HepG2 (cell line): ENCODE measurements around the gene CACNA2D3. TPM values are rescaled to one million over a fixed set of nuclear protein-coding genes. Genes with fewer than 3 reads are reported as not detected.

Source experiments
- ATAC-seq: fragments of 200-7000 bp; cut with Tn5 transposase; 3 replicates; pipeline ENCODE4 v1.9.1; 2020; ENCODE audit warnings: mild to moderate bottlenecking, moderate library complexity
- BruUV-seq: library from RNA; stranded (reverse); fragments of 400-500 nt; replicated peaks from 2 replicates; lab custom pipeline; 2021; lab: Mats Ljungman, UMichigan
- CTCF ChIA-PET: fragments of 300-600 bp; formaldehyde crosslinking; extraction: SDS; loops from one replicate; lab custom pipeline; 2021; ENCODE audit warnings: low total read pairs, inconsistent platforms, low intra/inter-chr PET ratio; lab: Yijun Ruan, JAX
- POLR2A ChIA-PET: fragments of 350-600 bp; sonication (Branson Sonifier 250); formaldehyde crosslinking; loops from one replicate; lab custom pipeline; 2020; ENCODE audit warnings: antibody characterized with exemption, inconsistent platforms; lab: Yijun Ruan, JAX
- DNase-seq: peaks from one replicate; pipeline ENCODE4 v3.0.0-alpha.2; 2015; ENCODE audit warnings: low spot score
- FAIRE-seq: peaks from 3 replicates; lab custom pipeline; 2011; peaks lifted over from hg19 to GRCh38; lab: Jason Lieb, UNC
- H2AFZ ChIP-seq: one replicate; pipeline ENCODE4 v1.6.1; 2011; ENCODE audit warnings: low read length, inconsistent platforms
- H3K27ac ChIP-seq: fragments of 300-600 bp; 3 replicates; pipeline ENCODE4 v1.8.0; 2011; ENCODE audit warnings: mixed run types, mild to moderate bottlenecking, mixed read lengths, low read length, inconsistent platforms; ENCODE audit not compliant: insufficient read depth; ENCODE audit errors: extremely low read length
- H3K27me3 ChIP-seq, 2 experiments: fragments of 200-600 bp in 1 of 2; 2 replicates in 1 of 2; 3 replicates in 1 of 2; pipeline versions ENCODE4 v1.6.0 to v1.8.0; 2011; ENCODE audit warnings: low read length in 2 of 2, mild to moderate bottlenecking in 2 of 2, moderate library complexity in 2 of 2, inconsistent platforms in 1 of 2; ENCODE audit not compliant: insufficient read depth in 2 of 2, control insufficient read depth in 1 of 2
- H3K36me3 ChIP-seq, 2 experiments: fragments of 200-600 bp in 1 of 2; replicated peaks in 1 of 2; 2 replicates in 1 of 2; 3 replicates in 1 of 2; pipeline versions ENCODE4 v1.5.1 to v1.8.0; 2011; ENCODE audit warnings: low read length in 2 of 2, inconsistent platforms in 1 of 2; ENCODE audit not compliant: insufficient read depth in 2 of 2, control insufficient read depth in 1 of 2
- H3K4me1 ChIP-seq: 2 replicates; pipeline ENCODE4 v1.5.1; 2012; ENCODE audit warnings: low read length, inconsistent platforms; ENCODE audit not compliant: insufficient read depth
- H3K4me2 ChIP-seq: 2 replicates; pipeline ENCODE4 v1.6.0; 2011; ENCODE audit warnings: low read depth, low read length, inconsistent platforms
- H3K4me3 ChIP-seq, 3 experiments: fragments of 200-600 bp in 1 of 3; sonication (generic), shearing (Covaris generic) in 1 of 3; replicated peaks in 1 of 3; 2 replicates each; pipeline ENCODE4 v1.5.1; 2011 to 2016; ENCODE audit warnings: low read length in 3 of 3, inconsistent platforms in 2 of 3, low read depth in 2 of 3, mild to moderate bottlenecking in 2 of 3, control low read depth in 1 of 3, mixed read lengths in 1 of 3; ENCODE audit not compliant: insufficient read depth in 1 of 3
- H3K79me2 ChIP-seq: one replicate; pipeline ENCODE4 v1.6.1; 2011; ENCODE audit warnings: low read length, inconsistent platforms; ENCODE audit not compliant: insufficient read depth
- H3K9ac ChIP-seq: 2 replicates; pipeline ENCODE4 v1.6.0; 2011; ENCODE audit warnings: mild to moderate bottlenecking, low read depth, low read length, inconsistent platforms; ENCODE audit not compliant: insufficient read depth
- H3K9me3 ChIP-seq: 2 replicates; pipeline ENCODE4 v1.5.1; 2012; ENCODE audit warnings: mild to moderate bottlenecking, low read length
- H4K20me1 ChIP-seq: 2 replicates; pipeline ENCODE4 v1.6.0; 2011; ENCODE audit warnings: inconsistent platforms, mild to moderate bottlenecking, low read length, moderate library complexity; ENCODE audit not compliant: insufficient read depth
- BRF2 ChIP-seq: sonication (generic); formaldehyde crosslinking; IDR thresholded peaks from 2 replicates; pipeline ENCODE4 v1.8.1; 2022; ENCODE audit warnings: mild to moderate bottlenecking, missing genetic modification reagents
- DNMT3B ChIP-seq: conservative IDR thresholded peaks from 2 replicates; pipeline ENCODE4 v1.6.1; 2016; ENCODE audit warnings: missing biosample characterization, control low read depth
- FOXC1 ChIP-seq: sonication (generic); formaldehyde crosslinking; IDR thresholded peaks from 2 replicates; pipeline ENCODE4 v1.8.0; 2022; ENCODE audit warnings: mild to moderate bottlenecking, missing genetic modification reagents, borderline replicate concordance
- FOXP4 ChIP-seq: sonication (generic); formaldehyde crosslinking; IDR thresholded peaks from 2 replicates; pipeline ENCODE4 v1.4.0; 2020; ENCODE audit warnings: missing genetic modification reagents
- HHEX ChIP-seq: IDR thresholded peaks from 2 replicates; pipeline ENCODE4 v1.6.1; 2016; ENCODE audit warnings: control low read depth
- IRF1 ChIP-seq: sonication (generic); formaldehyde crosslinking; IDR thresholded peaks from 2 replicates; pipeline ENCODE4 v1.4.0; 2020; ENCODE audit warnings: low read depth, mild to moderate bottlenecking, missing genetic modification reagents
- LBX2 ChIP-seq: sonication (generic); formaldehyde crosslinking; IDR thresholded peaks from 2 replicates; pipeline ENCODE4 v1.5.0; 2020; ENCODE audit warnings: missing genetic modification reagents, mild to moderate bottlenecking, borderline replicate concordance
- MTF1 ChIP-seq: sonication (generic); formaldehyde crosslinking; IDR thresholded peaks from 2 replicates; pipeline ENCODE4 v1.5.0; 2020; ENCODE audit warnings: missing genetic modification reagents
- NFATC3 ChIP-seq: sonication (generic); formaldehyde crosslinking; IDR thresholded peaks from 2 replicates; pipeline ENCODE4 v1.5.1; 2020; ENCODE audit warnings: mild to moderate bottlenecking, missing genetic modification reagents
- SP4 ChIP-seq: sonication (generic); formaldehyde crosslinking; IDR thresholded peaks from 2 replicates; pipeline ENCODE4 v1.8.1; 2023; ENCODE audit warnings: mild to moderate bottlenecking, missing genetic modification reagents
- TRIM22 ChIP-seq: fragments of 450-650 bp; IDR thresholded peaks from 2 replicates; pipeline ENCODE4 v1.6.1; 2017
- YY1 ChIP-seq: IDR thresholded peaks from 2 replicates; pipeline ENCODE4 v1.6.1; 2011; ENCODE audit warnings: low read length, low read depth, moderate library complexity, mild to moderate bottlenecking; ENCODE audit not compliant: insufficient read depth, insufficient replicate concordance
- ZMYM4 ChIP-seq: sonication (generic); formaldehyde crosslinking; IDR thresholded peaks from 2 replicates; pipeline ENCODE4 v1.8.1; 2023; ENCODE audit warnings: mild to moderate bottlenecking, missing genetic modification reagents
- ZNF101 ChIP-seq: sonication (generic); formaldehyde crosslinking; IDR thresholded peaks from 2 replicates; pipeline ENCODE4 v1.4.0; 2020; ENCODE audit warnings: mild to moderate bottlenecking, low read depth, missing genetic modification reagents, borderline replicate concordance
- ZNF251 ChIP-seq: sonication (generic); formaldehyde crosslinking; IDR thresholded peaks from 2 replicates; pipeline ENCODE4 v1.9.0; 2021; ENCODE audit warnings: mild to moderate bottlenecking, missing genetic modification reagents
- ZNF672 ChIP-seq: sonication (generic); formaldehyde crosslinking; IDR thresholded peaks from 2 replicates; pipeline ENCODE4 v1.8.1; 2022; ENCODE audit warnings: missing genetic modification reagents
- WGBS: methylation state at CpG from one replicate; pipeline ENCODE4 v1.1.6; 2017; ENCODE audit warnings: low lambda C conversion rate; 5-methylcytosine and 5-hydroxymethylcytosine counted together
- in situ Hi-C: cut with HindIII; loops from 2 replicates; pipeline ENCODE4 v1.10.0; 2017; ENCODE audit warnings: low pct_unique_long_range_greater_than_20kb; ENCODE audit not compliant: extremely low pct_ligation_motif_present
- intact Hi-C: fragments of 100-400 bp; cut with micrococcal nuclease; formaldehyde crosslinking; loops from one replicate; pipeline ENCODE4 v1.10.0; 2022; ENCODE audit not compliant: unreplicated experiment
- polyA plus RNA-seq, 8 experiments: library from polyadenylated mRNA; depleted of rRNA in 3 of 8; stranded (reverse) in 7 of 8; unstranded in 1 of 8; fragments of >200 nt; fragmentation: Illumina TruSeq in 4 of 8; extraction: Trizol in 4 of 8; gene quantifications; 2 replicates each; pipeline versions ENCODE4 v1.2.1 to v1.2.3, GENCODE V29; 2011 to 2016; ENCODE audit warnings: low read depth in 4 of 8, missing spikeins in 1 of 8, mixed read lengths in 1 of 8; ENCODE audit not compliant: insufficient read depth in 1 of 8
- total RNA-seq, 5 experiments: library from RNA; depleted of rRNA; stranded (reverse); fragments of >200 nt; fragmentation: Illumina TruSeq; extraction: Trizol; gene quantifications; 2 replicates each; pipeline ENCODE4 v1.2.3, GENCODE V29; 2016; ENCODE audit warnings: low read depth in 1 of 5

The CACNA2D3 gene
- total and polyA plus RNA-seq, 2 of the 13 experiments (the other 11 are each of a cell fraction or from before 2014, with no cell fraction given), result not detected

- intact Hi-C loops, result no loop called here
- Histone ChIP-seq H4K20me1 (no peaks in the 10 kb centered on the region), H3K27ac (no peak overlapping the region), H3K4me3 (no peak overlapping the region), H3K4me2 (no peak overlapping the region), H2AFZ (no peak overlapping the region), H3K4me1 (no peaks in the 10 kb centered on the region), H3K79me2 (no peaks in the 10 kb centered on the region), H3K9me3 (no peaks in the 10 kb centered on the region), H3K27me3 (peaks cover 1 to 3% of the 10 kb centered on the region in 2 experiments; a peak in 2 of 5 replicates), H3K36me3 (no peaks in the 10 kb centered on the region), H3K9ac (no peak overlapping the region)
- FAIRE-seq (no peak), DNase-seq (no peak), ATAC-seq (no peak)
- BruUV-seq, result no TSS peak
- POLR2A ChIA-PET, result no interaction called here
- WGBS, result 9% methylated on average over 2 of the region's 2 CpGs
- CTCF ChIA-PET, result no interaction called here
- TF ChIP-seq FOXP4, result no peak
- TF ChIP-seq NFATC3, result no peak
- no peak for TF ChIP-seq SP4 (CRISPR knock-in tag)
- TF ChIP-seq MTF1, result no peak
- no peak for TF ChIP-seq FOXC1
- TF ChIP-seq BRF2 (CRISPR knock-in tag), result no peak
- no peak for TF ChIP-seq DNMT3B
- TF ChIP-seq ZMYM4, result no peak
- no peak for TF ChIP-seq TRIM22
- no peak for TF ChIP-seq ZNF251
- TF ChIP-seq ZNF672 (CRISPR knock-in tag), result no peak
- TF ChIP-seq IRF1 (CRISPR knock-in tag), result no peak
- TF ChIP-seq HHEX (CRISPR knock-in tag), result no peak
- no peak for TF ChIP-seq LBX2 (CRISPR knock-in tag)
- no peak for TF ChIP-seq YY1
- no peak for TF ChIP-seq ZNF101
- in situ Hi-C loops, result no loop called here
Observed at GRCh38 chr3:54771050-54771449, 648.7 kb downstream of the CACNA2D3 start.
